ENCODE measurements around the gene C19orf73. TPM values are rescaled to one million over a fixed set of nuclear protein-coding genes. Genes with fewer than 3 reads are reported as not detected.
"Not testable (repeated sequence)": the region's sequence is repeated elsewhere in the genome, so short reads cannot be mapped to it uniquely, and the experiment has no call there.

Gene C19orf73
- total RNA-seq, 1 donor from 2014 or later = 0.94 TPM

DNA sequence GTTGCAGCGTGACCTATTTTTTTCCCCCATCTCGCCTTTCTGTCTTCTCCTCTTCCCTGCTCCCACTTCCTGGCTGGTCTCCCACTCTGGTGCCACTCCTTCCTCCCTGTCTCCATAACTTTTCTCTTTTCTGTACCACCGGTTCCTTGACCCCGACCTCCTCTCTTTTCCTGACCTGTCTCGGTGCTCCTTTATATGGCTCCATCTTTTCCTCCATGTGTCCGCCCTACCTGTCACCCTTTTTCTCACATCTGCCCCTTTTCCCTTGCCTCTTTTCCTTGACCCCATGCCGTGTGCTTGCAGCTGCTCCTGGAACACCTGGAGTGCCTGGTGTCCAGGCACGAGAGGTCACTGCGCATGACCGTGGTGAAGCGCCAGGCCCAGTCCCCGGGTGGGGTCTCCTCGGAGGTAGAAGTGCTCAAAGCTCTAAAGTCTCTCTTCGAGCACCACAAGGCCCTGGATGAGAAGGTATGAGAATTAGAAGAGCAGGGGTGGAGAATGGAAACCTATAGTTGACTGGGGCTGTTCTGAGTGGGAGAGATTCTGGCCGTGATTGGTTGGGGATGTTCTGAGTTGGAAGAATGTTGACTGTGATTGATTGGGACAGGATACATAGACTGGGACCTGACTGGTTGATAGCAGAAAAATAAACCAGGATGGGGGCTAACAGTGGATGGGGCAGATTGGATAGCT, 9.7 kb upstream of the C19orf73 start:
- H3K27me3 Mint-ChIP-seq (ENCODE audit: low read depth) = peaks cover 9% of the 10 kb centered on the region
- H3K9me3 Mint-ChIP-seq = no peaks in the 10 kb centered on the region
- H3K27ac Mint-ChIP-seq = peak overlapping the region; percentile 31
- no peaks in the 10 kb centered on the region for H3K36me3 Mint-ChIP-seq
- TF ChIP-seq, protein P1, sequence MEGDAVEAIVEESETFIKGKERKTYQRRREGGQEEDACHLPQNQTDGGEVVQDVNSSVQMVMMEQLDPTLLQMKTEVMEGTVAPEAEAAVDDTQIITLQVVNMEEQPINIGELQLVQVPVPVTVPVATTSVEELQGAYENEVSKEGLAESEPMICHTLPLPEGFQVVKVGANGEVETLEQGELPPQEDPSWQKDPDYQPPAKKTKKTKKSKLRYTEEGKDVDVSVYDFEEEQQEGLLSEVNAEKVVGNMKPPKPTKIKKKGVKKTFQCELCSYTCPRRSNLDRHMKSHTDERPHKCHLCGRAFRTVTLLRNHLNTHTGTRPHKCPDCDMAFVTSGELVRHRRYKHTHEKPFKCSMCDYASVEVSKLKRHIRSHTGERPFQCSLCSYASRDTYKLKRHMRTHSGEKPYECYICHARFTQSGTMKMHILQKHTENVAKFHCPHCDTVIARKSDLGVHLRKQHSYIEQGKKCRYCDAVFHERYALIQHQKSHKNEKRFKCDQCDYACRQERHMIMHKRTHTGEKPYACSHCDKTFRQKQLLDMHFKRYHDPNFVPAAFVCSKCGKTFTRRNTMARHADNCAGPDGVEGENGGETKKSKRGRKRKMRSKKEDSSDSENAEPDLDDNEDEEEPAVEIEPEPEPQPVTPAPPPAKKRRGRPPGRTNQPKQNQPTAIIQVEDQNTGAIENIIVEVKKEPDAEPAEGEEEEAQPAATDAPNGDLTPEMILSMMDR (IDR thresholded peaks at IDR 0.05; ENCODE audit: unreplicated experiment) = no peak
- DNase-seq (ENCODE audit: low spot score in 2 of 2, unreplicated experiment in 2 of 2) = no peak
- H3K4me1 Mint-ChIP-seq = peaks cover 17% of the 10 kb centered on the region
- H3K4me3 Mint-ChIP-seq = peak overlapping the region; percentile 78

DNA sequence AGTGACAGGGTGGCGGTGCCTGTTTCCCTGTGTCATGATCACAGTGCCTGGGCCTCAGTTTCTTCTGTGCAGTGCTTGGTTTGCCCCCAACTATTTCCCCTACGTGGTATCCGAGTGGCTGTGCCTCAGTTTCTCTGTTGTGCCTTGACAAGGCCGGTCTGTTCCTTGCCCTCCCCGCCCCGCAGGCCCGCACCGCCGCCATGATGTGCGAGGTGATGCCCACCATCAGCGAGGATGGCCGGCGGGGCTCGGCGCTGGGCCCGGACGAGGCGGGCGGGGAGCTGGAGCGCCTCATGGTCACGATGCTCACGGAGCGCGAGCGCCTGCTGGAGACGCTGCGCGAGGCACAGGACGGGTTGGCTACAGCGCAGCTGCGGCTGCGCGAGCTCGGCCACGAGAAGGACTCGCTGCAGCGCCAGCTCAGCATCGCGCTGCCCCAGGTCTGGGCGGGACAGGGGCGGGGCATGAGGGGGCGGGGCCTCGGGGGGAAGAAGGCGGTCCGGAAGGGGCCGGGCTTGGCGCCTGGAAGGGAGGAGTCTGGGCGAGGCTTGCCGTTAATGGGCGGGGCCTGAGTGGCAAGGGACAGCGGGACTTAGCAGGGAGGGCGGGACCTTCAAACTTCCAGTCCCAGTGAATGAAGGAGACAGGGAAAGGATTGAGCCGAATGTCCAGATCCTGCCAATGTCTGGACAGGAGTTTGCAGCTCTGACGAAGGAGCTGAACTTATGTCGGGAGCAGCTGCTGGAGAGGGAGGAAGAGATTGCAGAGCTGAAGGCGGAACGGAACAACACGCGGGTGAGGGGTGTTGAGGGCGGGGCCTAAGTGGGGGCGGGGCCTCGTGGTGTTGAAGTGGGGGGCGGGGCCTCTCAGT, 9.0 kb upstream of the C19orf73 start:
- peak overlapping the region; percentile 78 for H3K4me3 Mint-ChIP-seq
- peaks cover 14% of the 10 kb centered on the region for H3K27me3 Mint-ChIP-seq (ENCODE audit: low read depth)
- TF ChIP-seq, protein P1 (IDR thresholded peaks at IDR 0.05; ENCODE audit: unreplicated experiment) = no peak
- peak overlapping the region; percentile 90 for H3K27ac Mint-ChIP-seq
- no peaks in the 10 kb centered on the region for H3K36me3 Mint-ChIP-seq
- DNase-seq (ENCODE audit: low spot score in 2 of 2, unreplicated experiment in 2 of 2) = peak; percentile 92 to 96
- no peaks in the 10 kb centered on the region for H3K9me3 Mint-ChIP-seq
- H3K4me1 Mint-ChIP-seq = peaks cover 13% of the 10 kb centered on the region

DNA sequence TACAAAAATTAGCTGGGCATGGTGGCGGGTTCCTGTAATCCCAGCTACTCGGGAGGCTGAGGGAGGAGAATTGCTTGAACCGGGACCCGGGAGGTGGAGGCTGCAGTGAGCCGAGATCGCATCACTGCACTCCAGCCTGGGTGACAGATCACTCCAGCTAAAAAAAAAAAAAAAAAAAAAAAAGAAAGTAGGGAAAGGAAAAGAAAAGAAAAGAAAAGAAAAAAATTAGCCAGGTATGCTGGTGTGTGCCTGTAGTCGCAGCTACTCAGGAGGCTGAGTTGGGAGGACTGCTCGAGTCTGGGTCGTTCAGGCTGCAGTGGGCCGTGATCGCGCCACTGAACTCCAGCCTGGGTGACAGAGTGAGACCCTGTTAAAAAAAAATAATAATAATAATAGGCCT, 8.3 kb upstream of the C19orf73 start:
- not testable (repeated sequence) for H3K9me3 Mint-ChIP-seq; H3K4me3 Mint-ChIP-seq; H3K36me3 Mint-ChIP-seq; DNase-seq (ENCODE audit: low spot score in 2 of 2, unreplicated experiment in 2 of 2); H3K4me1 Mint-ChIP-seq; H3K27ac Mint-ChIP-seq
- peaks cover 17% of the 10 kb centered on the region for H3K27me3 Mint-ChIP-seq (ENCODE audit: low read depth)

DNA sequence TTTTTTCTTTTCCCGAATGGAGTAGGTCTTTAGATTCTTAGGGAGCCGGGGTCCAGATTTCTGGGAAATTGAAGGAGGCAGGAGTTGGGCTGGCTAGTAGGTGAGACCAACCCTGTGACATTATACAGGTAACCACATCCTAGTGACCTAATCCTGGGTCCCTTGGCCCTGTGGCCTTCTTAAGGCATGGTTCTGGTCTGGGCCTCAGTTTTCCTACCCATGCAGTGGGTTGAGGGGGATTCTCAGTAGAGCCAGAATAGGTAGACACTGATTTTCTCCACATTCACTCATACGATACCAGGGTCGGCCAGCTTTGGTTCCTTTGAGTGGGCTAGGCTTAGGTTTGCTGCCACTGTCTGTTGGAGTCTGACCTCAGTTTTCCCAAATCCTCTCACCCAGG, 7.6 kb upstream of the C19orf73 start:
- H3K9me3 Mint-ChIP-seq = no peaks in the 10 kb centered on the region
- no peak overlapping the region for H3K27ac Mint-ChIP-seq
- DNase-seq (ENCODE audit: low spot score in 2 of 2, unreplicated experiment in 2 of 2) = no peak
- TF ChIP-seq, protein P1 (IDR thresholded peaks at IDR 0.05; ENCODE audit: unreplicated experiment) = no peak
- H3K27me3 Mint-ChIP-seq (ENCODE audit: low read depth) = peaks cover 19% of the 10 kb centered on the region
- no peaks in the 10 kb centered on the region for H3K36me3 Mint-ChIP-seq
- H3K4me1 Mint-ChIP-seq = peaks cover 9% of the 10 kb centered on the region
- H3K4me3 Mint-ChIP-seq = no peak overlapping the region

DNA sequence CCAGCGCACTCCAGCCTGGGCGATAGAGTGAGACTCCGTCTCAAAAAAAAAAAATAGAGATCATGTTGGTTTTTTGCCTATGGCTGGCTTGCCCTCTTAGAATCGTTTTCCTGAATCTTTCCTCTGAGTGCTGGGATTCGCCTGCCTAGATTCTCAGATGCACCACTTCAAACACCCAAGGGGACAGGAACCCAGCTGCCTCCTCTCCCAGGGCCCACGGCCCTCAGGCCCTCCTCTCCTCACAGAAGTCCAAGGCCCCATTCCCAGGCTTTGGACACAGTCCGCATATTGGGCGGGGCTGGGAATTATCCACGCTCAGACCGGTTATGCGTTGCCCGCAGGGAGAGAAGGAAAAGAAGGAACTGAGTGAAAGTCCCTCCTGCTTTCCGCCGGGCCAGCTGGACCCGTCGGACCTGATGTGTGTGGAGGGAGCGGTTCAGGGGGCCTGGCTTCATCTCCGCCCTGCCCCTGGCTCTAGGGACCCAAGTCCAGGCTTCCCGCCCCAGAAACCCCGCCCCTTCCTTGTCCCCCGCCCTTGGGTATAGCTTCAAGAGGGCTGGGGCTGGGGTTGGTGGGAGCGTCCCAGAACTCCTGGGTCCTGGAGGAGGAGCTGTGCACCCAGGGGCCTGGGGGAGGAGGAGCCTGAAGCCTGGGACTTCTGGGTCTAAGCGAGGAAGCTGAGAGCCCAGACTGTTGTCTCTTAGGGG, 6.2 kb upstream of the C19orf73 start:
- TF ChIP-seq, protein P1 (IDR thresholded peaks at IDR 0.05; ENCODE audit: unreplicated experiment) = no peak
- H3K4me1 Mint-ChIP-seq = peaks cover 17% of the 10 kb centered on the region
- H3K27me3 Mint-ChIP-seq (ENCODE audit: low read depth) = peaks cover 28% of the 10 kb centered on the region
- no peaks in the 10 kb centered on the region for H3K9me3 Mint-ChIP-seq
- no peak overlapping the region for H3K4me3 Mint-ChIP-seq
- no peaks in the 10 kb centered on the region for H3K36me3 Mint-ChIP-seq
- DNase-seq (ENCODE audit: low spot score in 2 of 2, unreplicated experiment in 2 of 2) = no peak
- no peak overlapping the region for H3K27ac Mint-ChIP-seq

DNA sequence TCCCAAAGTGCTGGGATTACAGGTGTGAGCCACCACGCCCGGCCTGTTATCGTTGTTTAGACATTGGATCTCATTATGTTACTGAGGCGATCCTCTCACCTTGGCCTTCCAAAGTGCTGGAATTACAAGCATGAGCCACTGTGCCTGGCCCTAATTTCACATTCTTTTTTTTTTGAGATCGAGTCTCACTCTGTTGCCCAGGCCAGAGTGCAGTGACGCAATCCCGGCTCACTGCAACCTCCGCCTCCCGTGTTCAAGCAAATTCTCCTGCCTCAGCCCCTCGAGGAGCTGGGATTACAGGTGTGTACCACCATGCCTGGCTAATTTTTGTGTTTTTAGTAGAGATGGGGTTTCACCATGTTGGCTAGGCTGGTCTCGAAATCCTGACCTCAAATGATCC, 4.3 kb upstream of the C19orf73 start:
- H3K27ac Mint-ChIP-seq; H3K4me3 Mint-ChIP-seq; H3K9me3 Mint-ChIP-seq; DNase-seq (ENCODE audit: low spot score in 2 of 2, unreplicated experiment in 2 of 2); H3K36me3 Mint-ChIP-seq: not testable (repeated sequence)
- Mint-ChIP-seq H3K4me1 (peaks cover 16% of the 10 kb centered on the region), H3K27me3 (ENCODE audit: low read depth) (peaks cover 32% of the 10 kb centered on the region)

DNA sequence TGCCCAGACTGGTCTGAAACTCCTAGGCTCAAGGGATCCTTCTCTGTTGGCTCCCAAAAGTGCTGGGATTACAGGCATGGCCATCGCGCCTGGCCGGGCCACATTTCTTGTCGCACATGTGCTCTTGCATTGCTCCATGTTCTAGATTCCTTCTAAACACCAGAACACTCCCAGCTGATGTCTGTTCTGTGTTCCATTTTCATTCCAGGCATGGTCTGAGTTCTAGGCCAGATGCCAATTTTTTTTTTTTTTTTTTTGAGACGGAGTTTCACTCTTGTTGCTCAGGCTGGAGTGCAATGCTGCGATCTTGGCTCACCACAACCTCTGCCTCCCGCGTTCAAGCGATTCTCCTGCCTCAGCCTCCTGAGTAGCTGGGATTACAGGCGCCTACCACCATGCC, 2.9 kb upstream of the C19orf73 start:
- H3K4me3 Mint-ChIP-seq; H3K9me3 Mint-ChIP-seq; H3K36me3 Mint-ChIP-seq; H3K27ac Mint-ChIP-seq; DNase-seq (ENCODE audit: low spot score in 2 of 2, unreplicated experiment in 2 of 2): not testable (repeated sequence)
- Mint-ChIP-seq H3K4me1 (peaks cover 23% of the 10 kb centered on the region), H3K27me3 (ENCODE audit: low read depth) (peaks cover 32% of the 10 kb centered on the region)

Measured in mesothelial cell of epicardium (in vitro differentiated cells).